Skin epidermis (tissue), 12 donors: ENCODE results near the gene ASPSCR1.
A peak's percentile ranks its signal among the peaks of the same experiment; 100 is the strongest.
"Not testable (repeated sequence)": the region's sequence is repeated elsewhere in the genome, so short reads cannot be mapped to it uniquely, and the experiment has no call there.

ENCODE experiments used
- H3K27ac ChIP-seq, 21 experiments: fragments of 200-600 bp; sonication (generic) in 11 of 21; one replicate each; pipeline ENCODE4 v1.5.0; 2020; ENCODE audit warnings: mild to moderate bottlenecking in 3 of 21, inconsistent platforms in 2 of 21, moderate library complexity in 2 of 21
- H3K4me3 ChIP-seq, 7 experiments: fragments of 200-600 bp; sonication (generic) in 2 of 7; one replicate each; pipeline ENCODE4 v1.5.0; 2020; ENCODE audit warnings: inconsistent platforms in 2 of 7, mild to moderate bottlenecking in 2 of 7, moderate library complexity in 1 of 7

ASPSCR1 gene

DNA sequence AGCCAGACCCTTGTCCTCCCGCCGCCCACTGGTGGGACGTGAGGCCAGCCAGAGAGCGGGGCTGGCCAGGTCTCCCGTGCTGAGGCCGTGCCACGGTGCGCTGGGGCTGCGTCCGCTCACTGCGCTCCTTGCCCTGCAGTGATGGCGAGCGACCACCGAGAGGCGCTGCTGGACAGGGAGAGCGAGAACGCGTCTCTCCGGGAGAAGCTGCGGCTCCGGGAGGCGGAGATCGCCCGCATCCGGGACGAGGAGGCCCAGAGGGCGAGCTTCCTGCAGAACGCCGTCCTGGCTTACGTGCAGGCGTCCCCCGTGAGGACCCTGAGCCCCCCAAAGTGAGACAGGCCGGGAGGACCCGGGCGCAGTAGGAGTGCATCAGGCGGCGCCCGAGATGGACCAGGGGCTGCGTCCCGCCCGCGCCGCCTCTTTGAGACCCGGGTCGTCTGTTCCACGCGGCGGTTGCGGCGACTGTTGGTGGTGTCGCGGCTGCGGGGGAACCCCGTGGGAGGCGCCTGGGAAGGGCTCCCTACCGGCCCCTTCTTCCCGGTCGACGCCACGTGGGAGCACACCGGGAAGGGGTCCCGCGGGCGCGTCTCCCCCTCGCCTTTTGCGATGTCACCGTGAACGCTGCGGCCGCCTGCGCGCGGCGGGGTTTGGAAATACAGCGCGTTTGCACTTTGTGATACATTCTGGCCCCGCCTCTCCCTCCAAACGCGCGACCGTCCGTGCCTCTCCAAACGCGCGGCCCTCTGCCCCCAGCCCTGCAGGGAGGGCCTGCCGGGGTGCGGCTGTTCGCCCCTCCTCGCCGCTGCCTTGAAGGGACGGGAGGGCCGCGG, 53.3 kb downstream of the ASPSCR1 start:
- Histone ChIP-seq H3K4me3 (peak overlapping the region; percentile 32 to 49 (median 42)), H3K27ac (peak overlapping the region in 10 of 21 experiments; percentile 18 to 65 (median 50))

DNA sequence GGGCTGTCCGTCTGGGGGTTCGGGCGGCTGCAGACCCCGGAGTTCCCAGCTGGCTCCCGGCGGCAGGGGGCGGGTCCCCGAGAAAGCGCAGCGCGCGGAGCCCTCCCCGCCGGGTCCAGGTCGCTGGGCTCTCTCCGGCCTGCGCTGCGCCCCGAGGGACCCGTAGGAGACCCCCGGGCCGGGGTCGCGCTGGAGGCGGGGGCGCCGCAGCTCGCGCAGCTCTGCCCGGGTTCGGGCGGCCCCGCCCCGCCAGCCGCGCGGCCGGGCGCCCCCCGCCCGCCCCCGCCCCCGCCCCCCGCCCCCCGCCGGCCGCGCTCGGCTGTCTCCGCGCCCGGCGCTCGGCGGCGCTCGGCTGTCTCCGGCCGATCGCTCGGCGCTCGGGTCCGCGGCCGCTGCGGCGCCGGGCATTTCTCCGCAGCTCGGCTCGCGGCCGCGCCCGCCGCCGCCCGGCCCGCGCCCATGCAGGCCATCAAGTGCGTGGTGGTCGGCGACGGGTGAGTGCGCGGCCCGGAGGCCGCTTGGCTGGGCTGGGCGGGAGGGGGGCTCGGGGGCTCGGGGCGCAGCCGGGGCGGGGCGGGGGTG, 54.0 kb downstream of the ASPSCR1 start, which contains the start of gene RAC3:
RAC3 (plus strand) TSS at position 376 of the 582 bp plus-strand sequence; CDS start at position 460, 84 bp downstream.
- H3K27ac ChIP-seq = peak within 1 kb of the TSS in 12 of 21 experiments; percentile 11 to 67 (median 52)
- H3K4me3 ChIP-seq = peak within 1 kb of the TSS; percentile 32 to 49 (median 42)

DNA sequence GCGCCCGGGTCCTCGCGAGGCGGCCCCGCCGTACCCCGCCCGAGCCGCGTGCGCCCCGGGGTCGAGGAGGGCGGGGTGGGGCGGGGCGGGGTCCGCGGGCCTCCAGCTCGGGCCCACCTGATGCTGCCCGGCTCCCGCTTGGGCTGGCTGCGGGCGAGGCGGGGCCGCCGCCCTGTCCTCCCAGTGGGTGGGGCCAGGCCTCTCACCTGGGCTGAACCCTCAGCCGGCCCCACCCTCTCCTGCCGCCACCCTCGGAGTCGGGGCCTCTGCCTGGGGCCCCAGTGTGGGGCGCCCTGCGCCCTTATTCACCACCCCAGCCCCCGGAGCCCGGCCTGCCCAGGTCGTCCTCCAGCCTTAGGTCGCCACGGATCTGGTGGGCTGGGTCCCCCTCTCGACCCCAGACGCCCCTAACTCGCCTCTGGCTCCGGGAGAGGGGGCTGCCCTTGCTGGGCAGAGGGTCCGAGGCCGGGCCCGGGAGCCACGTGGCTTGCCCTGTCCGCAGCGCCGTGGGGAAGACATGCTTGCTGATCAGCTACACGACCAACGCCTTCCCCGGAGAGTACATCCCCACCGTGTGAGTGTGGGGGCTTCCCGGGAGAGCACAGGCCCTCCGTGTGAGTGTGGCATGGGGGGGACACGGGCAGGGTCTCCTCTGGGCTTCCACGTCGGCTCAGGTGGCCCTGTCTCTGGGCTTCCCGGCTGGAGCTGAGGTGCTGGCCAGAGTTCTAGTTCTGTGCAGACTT, 54.6 kb downstream of the ASPSCR1 start:
- peak overlapping the region in 6 of 21 experiments; percentile 11 to 67 (median 48) for H3K27ac ChIP-seq
- H3K4me3 ChIP-seq = peak overlapping the region in 6 of 7 experiments; percentile 20 to 49 (median 29)

DNA sequence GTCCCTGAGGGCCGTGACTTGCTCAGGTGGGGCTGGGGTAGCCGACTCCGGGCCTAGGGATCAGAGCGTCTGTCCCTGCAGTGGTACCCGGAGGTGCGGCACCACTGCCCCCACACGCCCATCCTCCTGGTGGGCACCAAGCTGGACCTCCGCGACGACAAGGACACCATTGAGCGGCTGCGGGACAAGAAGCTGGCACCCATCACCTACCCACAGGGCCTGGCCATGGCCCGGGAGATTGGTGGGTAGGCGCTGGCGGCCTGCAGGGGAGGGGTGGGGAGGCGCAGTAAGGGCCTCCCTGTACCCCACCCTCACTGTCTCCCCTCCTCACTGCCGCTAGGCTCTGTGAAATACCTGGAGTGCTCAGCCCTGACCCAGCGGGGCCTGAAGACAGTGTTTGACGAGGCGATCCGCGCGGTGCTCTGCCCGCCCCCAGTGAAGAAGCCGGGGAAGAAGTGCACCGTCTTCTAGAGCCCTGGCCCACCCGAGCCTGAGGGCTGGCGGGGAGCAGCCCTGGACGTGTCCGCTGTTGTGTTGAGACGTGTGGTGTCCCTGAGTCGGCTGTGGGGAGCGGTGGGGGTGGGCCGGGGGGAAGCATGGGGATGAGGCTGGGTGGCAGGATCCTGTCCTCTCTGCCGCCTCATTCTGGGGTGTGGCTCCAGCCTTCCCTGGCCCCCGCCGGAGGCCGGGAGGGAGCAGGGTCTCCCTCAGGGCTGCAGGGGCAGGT, 56.1 kb downstream of the ASPSCR1 start:
- Histone ChIP-seq H3K27ac (no peak overlapping the region), H3K4me3 (no peak overlapping the region)

DNA sequence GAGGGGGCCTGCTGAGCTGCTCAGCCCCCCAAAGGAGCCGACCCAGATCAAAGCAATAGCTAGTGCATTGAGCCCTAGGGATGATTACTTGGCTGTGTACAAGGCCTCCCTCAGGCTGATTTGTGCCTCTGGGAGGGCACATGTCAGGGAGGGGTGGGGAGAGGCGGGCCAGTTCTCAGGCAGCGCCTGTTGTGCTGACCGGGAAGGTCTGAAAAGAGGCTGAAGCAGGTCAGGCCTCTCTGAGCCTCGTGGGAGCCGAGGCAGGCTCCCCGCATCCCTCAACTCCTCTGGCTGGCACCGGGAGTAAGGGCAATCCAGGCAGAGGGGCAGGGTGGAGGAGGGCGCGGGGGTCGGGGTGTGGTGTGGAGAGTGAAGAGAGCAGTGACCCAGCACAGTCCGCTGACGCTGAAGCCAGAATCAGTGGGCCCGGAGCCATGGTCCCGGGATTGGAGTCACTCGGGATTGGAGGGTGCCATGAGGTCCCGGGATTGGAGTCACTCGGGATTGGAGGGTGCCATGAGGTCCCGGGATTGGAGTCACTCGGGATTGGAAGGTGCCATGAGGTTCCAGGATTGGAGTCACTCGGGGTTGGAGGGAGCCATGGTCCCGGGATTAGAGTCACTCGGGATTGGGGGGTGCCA, 57.1 kb downstream of the ASPSCR1 start:
- Histone ChIP-seq H3K27ac (no peak overlapping the region), H3K4me3 (no peak overlapping the region)

DNA sequence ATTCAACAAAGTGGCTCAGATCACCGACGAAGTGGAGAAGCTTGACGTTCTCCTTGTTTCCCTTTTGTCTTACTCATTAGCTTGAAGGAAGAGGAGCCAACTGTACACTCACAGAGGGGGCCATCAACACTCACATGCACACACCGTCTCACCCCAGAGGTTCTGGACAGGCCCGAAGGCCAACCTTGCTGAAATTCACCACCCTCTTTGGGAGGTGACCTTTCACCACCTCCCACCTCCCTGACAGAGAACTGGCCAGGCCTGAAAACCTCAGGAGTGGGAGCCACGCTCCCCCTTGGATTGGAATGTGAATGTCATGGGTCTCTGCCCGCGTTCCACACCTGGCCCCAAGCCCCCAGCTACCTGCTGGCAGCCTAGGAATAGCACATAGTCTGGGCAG, 58.1 kb downstream of the ASPSCR1 start:
- Histone ChIP-seq H3K4me3 (no peak overlapping the region), H3K27ac (no peak overlapping the region)

DNA sequence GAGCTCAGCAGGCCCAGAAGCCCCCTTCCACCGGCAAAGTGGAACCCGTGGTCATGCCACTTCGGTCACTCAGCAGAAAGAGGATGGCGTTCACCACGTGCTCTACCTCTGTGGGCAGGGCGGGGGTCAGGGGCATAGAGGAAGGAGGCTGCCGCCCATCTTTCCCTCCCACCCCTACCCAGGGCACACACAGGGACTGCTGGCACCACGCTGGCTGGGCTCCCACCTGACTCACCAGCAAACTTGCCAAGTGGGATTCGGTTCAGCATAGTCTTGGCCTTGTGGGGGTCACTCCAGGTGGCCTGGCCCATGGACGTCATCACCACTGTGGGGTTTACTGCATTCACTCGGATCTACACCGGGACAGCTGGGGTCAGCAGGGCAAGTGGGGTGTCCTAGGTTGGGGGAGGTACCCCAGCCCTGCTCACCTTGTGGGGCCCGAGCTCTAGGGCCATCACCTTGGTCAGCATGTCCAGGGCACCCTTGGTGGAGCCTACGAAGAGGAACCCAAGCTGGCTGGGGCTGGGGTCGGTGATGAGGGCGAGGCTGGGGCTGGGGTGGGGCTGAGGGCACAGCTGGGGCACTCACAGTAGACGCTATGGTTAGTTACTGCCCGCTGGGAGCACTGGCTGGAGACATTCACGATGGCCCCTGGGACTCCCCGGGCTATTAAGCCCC, 58.7 kb downstream of the ASPSCR1 start:
- Histone ChIP-seq H3K4me3 (peak overlapping the region in 3 of 7 experiments; percentile 60 to 74 (median 65)), H3K27ac (peak overlapping the region in 3 of 21 experiments; percentile 80 to 82 (median 82))

DNA sequence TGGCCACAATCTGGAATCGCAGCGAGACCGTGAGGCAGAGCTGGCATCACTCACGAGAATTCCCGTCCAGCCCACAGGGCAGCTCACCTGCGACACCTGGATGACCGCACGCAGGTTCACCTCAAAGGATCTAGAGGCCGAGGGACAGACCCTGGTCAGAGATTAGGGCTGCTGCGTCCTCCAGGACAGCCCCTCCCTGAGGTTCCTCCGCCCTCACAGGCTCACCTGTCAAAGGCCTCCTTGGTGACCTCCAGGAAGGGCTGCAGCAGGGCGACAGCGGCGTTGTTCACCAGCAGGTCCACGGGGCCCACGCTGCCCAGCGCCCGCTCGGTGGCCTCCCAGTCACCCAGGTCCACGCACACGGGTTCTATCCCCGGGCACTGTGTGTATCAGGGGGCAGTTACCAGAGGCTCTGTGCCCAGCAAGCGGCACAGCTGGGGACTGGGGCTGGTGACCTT, 59.2 kb downstream of the ASPSCR1 start:
- H3K4me3 ChIP-seq = peak overlapping the region; percentile 27 to 74 (median 60)
- H3K27ac ChIP-seq = peak overlapping the region; percentile 52 to 95 (median 85)

DNA sequence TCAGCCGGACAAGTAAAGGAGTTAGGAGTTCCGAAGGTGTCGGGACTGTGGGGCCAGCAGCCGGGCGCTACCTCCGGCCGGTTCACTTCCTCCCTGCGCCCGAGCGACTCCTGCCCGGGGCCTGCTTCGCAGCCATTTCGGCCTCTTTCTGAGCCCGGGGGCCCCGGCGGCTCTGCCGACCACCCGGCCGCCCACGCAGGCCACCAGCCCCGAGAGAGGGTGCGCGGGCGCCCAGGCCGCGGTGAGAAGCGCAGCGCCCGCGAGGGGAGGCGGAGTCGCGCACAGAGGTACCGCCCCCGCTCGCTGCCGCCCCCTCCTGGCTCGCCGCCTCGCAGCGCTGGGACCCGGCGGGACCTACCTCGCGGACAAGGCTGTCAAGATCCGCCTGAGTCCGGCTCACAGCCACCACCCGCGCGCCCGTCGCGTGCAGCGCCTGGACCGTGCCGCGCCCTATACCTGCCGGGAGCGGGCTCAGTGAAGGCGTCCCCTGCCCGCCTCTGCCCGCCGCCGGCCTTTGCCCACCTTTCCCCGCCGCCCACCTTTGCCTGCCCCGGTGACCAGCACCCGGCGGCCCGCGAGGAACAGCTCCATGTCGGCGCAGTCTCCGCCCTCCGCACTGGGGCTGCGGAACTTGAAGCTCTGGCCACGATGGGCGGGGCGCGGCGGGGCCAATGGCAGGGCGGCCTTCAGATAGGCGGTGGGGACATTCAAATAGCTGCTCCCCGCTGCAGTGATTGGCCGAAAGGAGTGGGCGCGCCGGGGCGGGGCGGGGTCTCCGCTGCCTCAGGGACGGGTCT, 59.9 kb downstream of the ASPSCR1 start, which contains the start of gene DCXR:
DCXR (minus strand) TSS at position 606 of the 797 bp plus-strand sequence; CDS start at position 591, 15 bp downstream.
- peak within 1 kb of the TSS; percentile 52 to 95 (median 85) for H3K27ac ChIP-seq
- peak within 1 kb of the TSS; percentile 27 to 74 (median 60) for H3K4me3 ChIP-seq

DNA sequence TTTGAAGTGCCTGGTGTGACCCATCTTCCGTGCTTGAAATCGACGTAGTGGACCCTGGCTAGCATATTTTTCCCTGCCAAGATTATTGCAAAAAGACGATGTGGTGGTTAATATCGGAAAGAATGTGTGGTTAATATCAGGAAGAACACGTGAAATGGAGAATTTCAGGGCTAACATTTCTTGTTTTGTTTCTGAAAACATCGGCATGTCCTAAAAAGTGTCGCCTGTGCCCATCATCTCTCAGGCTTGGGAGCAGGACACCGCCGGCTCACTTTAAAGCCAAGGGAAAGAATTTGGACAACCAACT, 60.4 kb downstream of the ASPSCR1 start:
- H3K4me3 ChIP-seq = peak overlapping the region; percentile 27 to 74 (median 60)
- H3K27ac ChIP-seq = peak overlapping the region in 9 of 21 experiments; percentile 65 to 90 (median 82)

DNA sequence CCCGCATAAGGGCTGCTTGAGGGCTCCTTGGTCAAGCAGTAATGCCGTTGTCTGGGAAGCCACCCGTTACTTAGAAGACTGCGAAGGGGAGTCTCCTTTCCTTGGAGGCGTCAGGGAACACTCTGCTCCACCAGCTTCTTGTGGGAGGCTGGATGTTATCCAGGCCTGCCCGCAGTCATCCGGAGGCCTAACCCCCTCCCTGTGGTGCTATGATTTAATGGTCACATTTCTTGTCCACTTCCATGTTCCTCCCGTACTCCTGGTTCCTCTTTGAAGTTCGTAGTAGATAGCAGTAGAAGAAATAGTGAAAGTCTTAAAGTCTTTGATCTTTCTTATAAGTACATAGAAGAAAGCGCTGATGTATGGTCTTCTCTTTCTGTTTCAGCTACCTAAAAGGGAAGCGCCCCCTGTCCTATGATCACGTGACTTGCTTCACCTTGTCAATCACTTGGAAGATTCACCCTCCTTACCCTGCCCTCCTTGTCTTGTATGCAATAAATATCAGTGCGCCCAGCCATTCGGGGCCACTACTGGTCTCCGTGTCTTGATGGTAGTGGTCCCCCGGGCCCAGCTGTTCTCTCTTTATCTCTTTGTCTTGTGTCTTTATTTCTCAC, 61.5 kb downstream of the ASPSCR1 start:
- H3K27ac ChIP-seq, H3K4me3 ChIP-seq: not testable (repeated sequence)

DNA sequence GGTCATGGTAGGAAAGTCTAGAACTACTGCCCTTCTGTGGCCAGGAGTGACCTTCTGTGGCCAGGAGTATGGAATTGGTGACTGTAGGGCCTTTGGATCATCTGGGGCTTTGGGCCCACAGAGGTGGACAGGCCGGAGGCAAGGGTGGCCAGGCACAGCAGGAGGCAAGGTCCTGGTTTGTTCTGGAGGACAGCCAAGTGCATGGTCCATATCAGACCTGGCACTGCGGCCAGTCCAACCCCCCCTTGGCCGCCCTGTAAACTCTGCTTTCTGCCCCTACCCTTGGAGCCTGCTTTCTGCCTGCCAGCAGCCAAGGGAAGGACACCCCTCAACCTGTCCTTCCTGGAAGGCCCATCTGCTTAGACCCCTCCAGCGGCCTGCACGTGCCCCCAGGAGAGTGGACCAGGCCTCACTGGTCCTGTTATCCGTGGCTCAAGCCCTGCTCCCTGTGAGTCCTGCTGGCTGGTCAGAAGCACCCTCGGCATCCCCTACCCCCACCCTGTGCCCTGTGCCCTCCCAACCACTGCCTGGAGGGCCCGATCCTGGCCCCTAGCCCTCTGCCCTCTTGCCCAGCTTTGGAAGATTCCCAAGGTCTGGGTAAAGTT, 62.4 kb downstream of the ASPSCR1 start:
- Histone ChIP-seq H3K4me3 (no peak overlapping the region), H3K27ac (no peak overlapping the region)

DNA sequence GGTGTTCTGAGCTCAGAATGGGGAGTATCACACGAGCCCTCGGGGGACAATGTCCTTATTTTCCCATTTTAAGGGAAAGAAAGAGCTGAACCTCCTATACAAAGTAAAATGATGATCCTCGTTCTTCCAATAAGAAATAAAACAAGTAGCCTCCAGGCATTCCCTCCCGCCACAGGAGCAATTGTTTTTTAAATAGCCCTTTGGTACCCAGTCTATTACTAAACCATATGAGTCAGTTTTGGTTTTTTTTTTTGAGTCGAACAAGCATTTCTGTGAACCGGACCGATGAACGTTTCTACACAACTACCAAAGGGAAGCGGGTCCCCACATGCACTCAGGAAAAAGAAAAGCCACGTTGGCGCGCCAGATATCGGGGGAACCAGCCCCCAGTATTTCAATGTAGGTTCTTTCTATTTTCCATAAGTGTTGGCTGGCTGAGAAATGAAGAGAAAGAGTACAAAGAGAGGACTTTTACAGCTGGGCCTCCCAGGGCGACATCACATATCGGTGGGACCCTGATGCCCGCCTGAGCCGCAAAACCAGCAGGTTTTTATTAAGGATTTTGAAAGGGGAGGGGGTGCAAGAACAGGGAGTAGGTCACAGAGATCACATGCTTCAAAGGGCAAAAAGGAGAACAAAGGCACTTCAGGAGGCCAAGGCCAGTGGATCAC, 63.9 kb downstream of the ASPSCR1 start:
- Histone ChIP-seq H3K4me3 (no peak overlapping the region), H3K27ac (no peak overlapping the region)

DNA sequence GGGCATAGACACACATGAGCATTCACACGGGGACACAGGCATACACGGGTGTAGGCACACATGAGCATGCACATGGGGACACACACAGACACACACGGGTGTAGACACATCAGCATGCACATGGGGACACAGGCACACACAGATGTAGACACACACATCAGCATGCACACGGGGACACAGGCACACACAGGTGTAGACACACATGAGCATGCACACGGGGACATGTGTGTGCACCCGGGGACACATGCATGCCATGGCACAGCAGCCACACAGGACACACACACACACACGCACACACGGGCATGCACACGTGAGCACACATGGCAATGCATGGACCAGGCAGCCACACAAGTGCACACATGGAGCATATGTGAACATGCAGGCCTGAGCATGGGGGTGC, 65.2 kb downstream of the ASPSCR1 start:
- Histone ChIP-seq H3K4me3 (no peak overlapping the region), H3K27ac (no peak overlapping the region)

DNA sequence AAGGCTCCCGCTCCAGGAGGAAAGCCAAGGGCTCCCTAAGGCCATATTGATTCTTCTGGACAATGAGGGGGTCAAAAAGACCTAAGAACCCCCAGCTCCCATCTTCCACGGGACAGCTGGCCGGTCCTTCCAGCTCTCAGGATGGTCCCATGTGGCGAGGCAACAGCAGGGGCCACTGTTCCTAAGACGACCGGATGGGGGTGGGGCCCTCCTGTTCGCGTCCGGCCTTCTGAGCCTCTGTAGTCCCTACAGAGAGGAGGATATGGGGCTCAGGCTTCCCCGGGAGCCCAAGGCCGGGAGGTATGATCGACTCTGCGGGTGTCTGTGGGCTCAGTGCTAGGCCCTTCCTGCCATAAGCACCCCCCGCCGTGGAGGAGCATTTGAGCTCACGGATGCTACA, 66.1 kb downstream of the ASPSCR1 start:
- H3K27ac ChIP-seq = no peak overlapping the region
- H3K4me3 ChIP-seq = no peak overlapping the region

DNA sequence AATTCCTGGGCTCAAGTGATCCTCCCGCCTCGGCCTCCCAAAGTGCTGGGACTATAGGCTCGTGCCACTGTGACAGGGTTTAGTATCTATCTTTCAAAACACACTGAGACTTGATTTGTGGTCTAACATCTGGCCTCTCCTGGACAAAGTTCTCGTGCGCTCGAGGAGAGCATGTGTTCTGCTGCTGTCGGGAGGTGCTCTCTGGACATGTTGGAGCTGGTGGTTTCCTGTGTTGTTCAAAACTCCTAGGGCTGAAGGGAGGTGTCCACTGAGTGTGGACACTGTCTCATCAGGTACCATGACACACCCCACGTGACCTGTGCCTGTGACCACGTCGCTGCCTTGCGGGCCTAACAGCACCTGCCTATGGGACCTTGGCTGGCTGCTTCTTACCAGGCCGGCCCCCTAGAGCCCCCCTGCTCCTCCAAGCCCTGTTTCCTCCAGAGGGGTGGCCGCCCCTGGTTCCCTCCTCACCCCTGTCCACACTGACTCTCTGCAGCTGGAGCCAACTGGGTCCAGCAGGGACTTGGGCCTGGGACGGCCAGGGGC, 68.6 kb downstream of the ASPSCR1 start:
- H3K4me3 ChIP-seq = no peak overlapping the region
- H3K27ac ChIP-seq = no peak overlapping the region
